ENCODE results near the gene SEMA6A.

- TF ChIP-seq POLR2A (IDR thresholded peaks at IDR 0.05; ENCODE audit: low read depth, low read length) (no peak), POLR2AphosphoS5 (IDR thresholded peaks at IDR 0.05; ENCODE audit: low read depth, low read length) (no peak), TAF1 (IDR thresholded peaks at IDR 0.05; ENCODE audit: borderline replicate concordance, low read depth, low read length) (no peak)
Observed at GRCh38 chr5:116508835-116509234, 65.8 kb downstream of the SEMA6A start.
